Liver (tissue), 9 donors: ENCODE measurements around the gene POU3F2. TPM values are rescaled to one million over a fixed set of nuclear protein-coding genes. Genes with fewer than 3 reads are reported as not detected.

Experiments
- DNase-seq: peaks from one replicate; pipeline ENCODE4 v3.0.0-alpha.2; 2017; ENCODE audit warnings: low spot score
- H3K27ac ChIP-seq, 2 donors: one replicate each; pipeline ENCODE4 v1.7.0; 2013; ENCODE audit warnings: inconsistent platforms in 2 of 2, low read length in 2 of 2, control low read depth in 1 of 2, low read depth in 1 of 2, mild to moderate bottlenecking in 1 of 2
- H3K27me3 ChIP-seq, 4 donors: one replicate each; pipeline versions ENCODE4 v1.6.1 to v1.7.0; 2013; ENCODE audit warnings: low read length in 3 of 4, inconsistent platforms in 1 of 4, mild to moderate bottlenecking in 1 of 4, moderate library complexity in 1 of 4; ENCODE audit not compliant: control insufficient read depth in 4 of 4, insufficient read depth in 4 of 4
- H3K36me3 ChIP-seq, 4 donors: one replicate each; pipeline versions ENCODE4 v1.6.1 to v1.7.0; 2013; ENCODE audit warnings: low read length in 3 of 4, mild to moderate bottlenecking in 3 of 4, low read depth in 1 of 4, moderate library complexity in 1 of 4; ENCODE audit not compliant: control insufficient read depth in 4 of 4, insufficient read depth in 3 of 4
- H3K4me1 ChIP-seq, 4 donors: one replicate each; pipeline versions ENCODE4 v1.6.1 to v1.7.0; 2013; ENCODE audit warnings: low read length in 3 of 4, mild to moderate bottlenecking in 3 of 4, moderate library complexity in 1 of 4; ENCODE audit not compliant: control insufficient read depth in 4 of 4, insufficient read depth in 4 of 4
- H3K4me3 ChIP-seq, 3 donors: one replicate each; pipeline versions ENCODE4 v1.6.1 to v1.7.0; 2013; ENCODE audit warnings: low read length in 3 of 3, control low read depth in 1 of 3, low read depth in 1 of 3, mild to moderate bottlenecking in 1 of 3
- H3K9ac ChIP-seq, 2 donors: one replicate each; pipeline ENCODE4 v1.7.0; 2013; ENCODE audit warnings: low read length in 2 of 2, mild to moderate bottlenecking in 2 of 2, moderate library complexity in 2 of 2, control low read depth in 1 of 2, low read depth in 1 of 2
- H3K9me3 ChIP-seq, 4 donors: one replicate each; pipeline versions ENCODE4 v1.6.1 to v1.7.0; 2013; ENCODE audit warnings: low read length in 3 of 4; ENCODE audit not compliant: control insufficient read depth in 4 of 4
- ATF3 ChIP-seq: IDR thresholded peaks from 2 replicates; pipeline ENCODE4 v1.6.1; 2016; ENCODE audit warnings: antibody characterized with exemption
- CTCF ChIP-seq: fragments of 150-350 bp; IDR thresholded peaks from 2 replicates; pipeline ENCODE4 v1.5.1; 2017; ENCODE audit warnings: improper control_type of control experiment, low read depth, low read length; ENCODE audit not compliant: missing input control
- FOXA1 ChIP-seq: IDR thresholded peaks from 2 replicates; pipeline ENCODE4 v1.6.1; 2016; ENCODE audit warnings: antibody characterized with exemption
- FOXA2 ChIP-seq: IDR thresholded peaks from 2 replicates; pipeline ENCODE4 v1.6.1; 2016; ENCODE audit warnings: antibody characterized with exemption
- GABPA ChIP-seq, 2 donors: IDR thresholded peaks in 1 of 2; conservative IDR thresholded peaks in 1 of 2; 2 replicates each; pipeline ENCODE4 v1.6.1; 2016; ENCODE audit warnings: antibody characterized with exemption in 2 of 2, mild to moderate bottlenecking in 1 of 2, moderate library complexity in 1 of 2
- HNF4A ChIP-seq, 2 donors: conservative IDR thresholded peaks; 2 replicates each; pipeline ENCODE4 v1.6.1; 2016; ENCODE audit warnings: antibody characterized with exemption in 2 of 2, mild to moderate bottlenecking in 2 of 2
- HNF4G ChIP-seq: IDR thresholded peaks from 2 replicates; pipeline ENCODE4 v1.6.1; 2016; ENCODE audit warnings: antibody characterized with exemption
- MAX ChIP-seq: IDR thresholded peaks from 2 replicates; pipeline ENCODE4 v1.6.1; 2016; ENCODE audit warnings: antibody characterized with exemption
- NR2F2 ChIP-seq: IDR thresholded peaks from 2 replicates; pipeline ENCODE4 v1.6.1; 2016; ENCODE audit warnings: antibody characterized with exemption
- REST ChIP-seq: IDR thresholded peaks from 2 replicates; pipeline ENCODE4 v1.6.1; 2016; ENCODE audit warnings: antibody characterized with exemption, mild to moderate bottlenecking
- RXRA ChIP-seq, 2 donors: IDR thresholded peaks; 2 replicates each; pipeline ENCODE4 v1.6.1; 2017 to 2018; ENCODE audit warnings: antibody characterized with exemption in 2 of 2, mild to moderate bottlenecking in 1 of 2
- SP1 ChIP-seq: IDR thresholded peaks from 2 replicates; pipeline ENCODE4 v1.6.1; 2018; ENCODE audit warnings: antibody characterized with exemption, mild to moderate bottlenecking
- TAF1 ChIP-seq: conservative IDR thresholded peaks from 2 replicates; pipeline ENCODE4 v1.6.1; 2016; ENCODE audit warnings: antibody characterized with exemption, mild to moderate bottlenecking
- YY1 ChIP-seq: IDR thresholded peaks from 2 replicates; pipeline ENCODE4 v1.6.1; 2016; ENCODE audit warnings: antibody characterized with exemption, mild to moderate bottlenecking
- ZBTB33 ChIP-seq: IDR thresholded peaks from 2 replicates; pipeline ENCODE4 v1.6.1; 2016; ENCODE audit warnings: antibody characterized with exemption
- WGBS: extraction: QIAGEN DNeasy Blood & Tissue Kit; methylation state at CpG from one replicate; pipeline ENCODE4 v1.1.7; 2013; 5-methylcytosine and 5-hydroxymethylcytosine counted together
- polyA plus RNA-seq, 2 donors: library from polyadenylated mRNA; stranded (reverse) in 1 of 2; unstranded in 1 of 2; fragments of 200-250 nt in 1 of 2; fragments of >200 nt in 1 of 2; fragmentation: Nextera tagmentation in 1 of 2; extraction: Ambion mirVana in 1 of 2; gene quantifications; one replicate each; pipeline versions ENCODE4 v1.2.1 to v1.2.3, GENCODE V29; 2013 to 2015
- total RNA-seq, 2 donors: library from RNA; depleted of rRNA; stranded (reverse); fragments of >200 nt; gene quantifications; one replicate each; pipeline ENCODE4 v1.2.3, GENCODE V29; 2014
- donor health status: healthy.
- donor health status: healthy.
- donor health status: healthy.
- donor health status: healthy.
- donor health status: healthy.

POU3F2 gene
- total and polyA plus RNA-seq, 4 donors: not detected

- Histone ChIP-seq H3K9me3 (peaks cover 0 to 2% (median 0%) of the 10 kb centered on the region in 4 donors), H3K27ac (no peak overlapping the region), H3K27me3 (peaks cover 0 to 36% (median 14%) of the 10 kb centered on the region in 4 donors), H3K36me3 (no peaks in the 10 kb centered on the region), H3K9ac (no peak overlapping the region), H3K4me1 (peaks cover 8 to 19% (median 16%) of the 10 kb centered on the region in 4 donors), H3K4me3 (no peak overlapping the region)
- no peak for TF ChIP-seq REST
- no peak for DNase-seq
Measured at GRCh38 chr6:98840996-98841513, 6.7 kb downstream of the POU3F2 start.

- peaks cover 8 to 18% (median 13%) of the 10 kb centered on the region in 4 donors for H3K4me1 ChIP-seq
- DNase-seq: no peak
- peaks cover 0 to 33% (median 12%) of the 10 kb centered on the region in 4 donors for H3K27me3 ChIP-seq
- TF ChIP-seq ATF3 (no peak), RXRA (IDR thresholded peaks at IDR 0.05) (no peak), FOXA1 (no peak), TAF1 (no peak), YY1 (no peak), ZBTB33 (no peak), HNF4A (conservative IDR thresholded peaks at IDR 0.05) (no peak), FOXA2 (no peak), SP1 (no peak), MAX (no peak), CTCF (no peak), NR2F2 (no peak), GABPA (IDR thresholded peaks at IDR 0.05 in 1 of 2, conservative IDR thresholded peaks at IDR 0.05 in 1 of 2) (no peak), REST (no peak), HNF4G (no peak)
- peaks cover 0 to 2% (median 0%) of the 10 kb centered on the region in 4 donors for H3K9me3 ChIP-seq
- H3K36me3 ChIP-seq: no peaks in the 10 kb centered on the region
- no peak overlapping the region for H3K4me3 ChIP-seq
- H3K9ac ChIP-seq: no peak overlapping the region
- no peak overlapping the region for H3K27ac ChIP-seq
- WGBS: 22% methylated on average over 9 of the region's 9 CpGs
Measured at GRCh38 chr6:98841621-98842341, 7.4 kb downstream of the POU3F2 start.
